Calu3 (cell line): ENCODE measurements around the gene RAI1. TPM values are rescaled to one million over a fixed set of nuclear protein-coding genes. Genes with fewer than 3 reads are reported as not detected.
"Not testable (repeated sequence)": the region's sequence is repeated elsewhere in the genome, so short reads cannot be mapped to it uniquely, and the experiment has no call there.

Source experiments
- BruUV-seq: library from RNA; stranded (reverse); fragments of 400-500 nt; replicated peaks from 2 replicates; lab custom pipeline; 2021; lab: Mats Ljungman, UMichigan
- CTCF ChIA-PET: fragments of 300-600 bp; sonication (Branson Sonifier 250); formaldehyde crosslinking; loops from one replicate; lab custom pipeline; 2022; ENCODE audit warnings: antibody characterized with exemption; lab: Charles Lee
- DNase-seq: peaks from one replicate; pipeline ENCODE4 v3.0.0; 2022
- H3K27ac Mint-ChIP-seq: one replicate; pipeline ENCODE4 v1.8.0; 2022; ENCODE audit warnings: mixed read lengths; ENCODE audit not compliant: unreplicated experiment
- H3K27me3 Mint-ChIP-seq: one replicate; pipeline ENCODE4 v1.8.0; 2022; ENCODE audit warnings: mixed read lengths; ENCODE audit not compliant: unreplicated experiment
- H3K36me3 Mint-ChIP-seq: one replicate; pipeline ENCODE4 v1.8.0; 2022; ENCODE audit warnings: mild to moderate bottlenecking, moderate library complexity, mixed read lengths; ENCODE audit not compliant: insufficient read depth, unreplicated experiment
- H3K4me1 Mint-ChIP-seq: one replicate; pipeline ENCODE4 v1.8.0; 2022; ENCODE audit warnings: mild to moderate bottlenecking, low read depth, mixed read lengths; ENCODE audit not compliant: unreplicated experiment
- H3K4me3 Mint-ChIP-seq: one replicate; pipeline ENCODE4 v1.8.0; 2022; ENCODE audit warnings: mild to moderate bottlenecking, low read depth, moderate library complexity, mixed read lengths; ENCODE audit not compliant: unreplicated experiment
- H3K9me3 Mint-ChIP-seq: one replicate; pipeline ENCODE4 v1.8.0; 2022; ENCODE audit warnings: low read depth, mixed read lengths; ENCODE audit not compliant: unreplicated experiment
- intact Hi-C: fragments of 100-400 bp; cut with micrococcal nuclease; formaldehyde crosslinking; loops from one replicate; pipeline ENCODE4 v1.10.0; 2022; ENCODE audit not compliant: unreplicated experiment
- total RNA-seq: library from RNA; stranded (reverse); gene quantifications from 2 replicates; pipeline ENCODE4 v1.2.3, GENCODE V29; 2022
- TF ChIP-seq, protein P1 (sequence below): fragments of 200-600 bp; IDR thresholded peaks from one replicate; pipeline ENCODE4 v1.8.0; 2022; ENCODE audit warnings: antibody characterized with exemption; ENCODE audit not compliant: unreplicated experiment

The RAI1 gene
- total RNA-seq, 1 experiment from 2014 or later: 38.0 TPM

DNA sequence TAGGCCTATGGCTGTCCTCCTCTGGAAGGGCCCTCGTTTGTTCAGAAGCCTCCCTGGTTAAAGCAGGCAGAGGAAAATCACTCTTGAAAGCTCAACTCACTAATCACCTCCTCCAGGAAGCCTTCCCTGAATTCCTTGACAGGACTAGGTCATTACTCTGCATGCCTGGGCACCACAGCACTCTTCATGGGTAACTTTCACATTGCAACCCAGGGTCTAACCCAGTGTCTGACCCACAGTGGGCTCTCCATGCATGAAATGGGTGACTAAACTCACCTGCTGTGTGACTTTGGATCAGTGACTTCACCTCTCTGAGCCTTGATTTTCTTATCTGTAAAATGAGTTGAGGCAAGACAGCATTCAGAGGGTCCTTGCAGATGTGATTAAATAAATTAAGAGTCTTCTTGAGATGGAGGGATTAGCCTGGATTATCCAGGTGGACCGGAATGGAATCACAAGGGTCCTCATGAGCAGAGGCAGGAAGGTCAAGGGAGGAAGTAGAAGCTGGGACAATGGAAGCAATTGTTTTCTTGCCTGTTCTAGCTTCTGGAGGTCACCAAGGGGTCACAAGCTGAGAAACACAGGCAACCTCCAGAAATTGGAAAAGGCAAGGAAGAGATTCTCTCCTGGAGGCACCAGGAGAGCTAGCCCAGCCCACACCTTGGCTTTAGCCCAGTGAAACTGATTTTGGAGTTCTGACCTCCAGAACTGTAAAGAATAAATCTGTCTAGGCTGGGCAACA lies 3.8 kb upstream of the RAI1 start:
- no peaks in the 10 kb centered on the region for H3K9me3 Mint-ChIP-seq
- TF ChIP-seq, protein P1, sequence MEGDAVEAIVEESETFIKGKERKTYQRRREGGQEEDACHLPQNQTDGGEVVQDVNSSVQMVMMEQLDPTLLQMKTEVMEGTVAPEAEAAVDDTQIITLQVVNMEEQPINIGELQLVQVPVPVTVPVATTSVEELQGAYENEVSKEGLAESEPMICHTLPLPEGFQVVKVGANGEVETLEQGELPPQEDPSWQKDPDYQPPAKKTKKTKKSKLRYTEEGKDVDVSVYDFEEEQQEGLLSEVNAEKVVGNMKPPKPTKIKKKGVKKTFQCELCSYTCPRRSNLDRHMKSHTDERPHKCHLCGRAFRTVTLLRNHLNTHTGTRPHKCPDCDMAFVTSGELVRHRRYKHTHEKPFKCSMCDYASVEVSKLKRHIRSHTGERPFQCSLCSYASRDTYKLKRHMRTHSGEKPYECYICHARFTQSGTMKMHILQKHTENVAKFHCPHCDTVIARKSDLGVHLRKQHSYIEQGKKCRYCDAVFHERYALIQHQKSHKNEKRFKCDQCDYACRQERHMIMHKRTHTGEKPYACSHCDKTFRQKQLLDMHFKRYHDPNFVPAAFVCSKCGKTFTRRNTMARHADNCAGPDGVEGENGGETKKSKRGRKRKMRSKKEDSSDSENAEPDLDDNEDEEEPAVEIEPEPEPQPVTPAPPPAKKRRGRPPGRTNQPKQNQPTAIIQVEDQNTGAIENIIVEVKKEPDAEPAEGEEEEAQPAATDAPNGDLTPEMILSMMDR: no peak
- no peak for DNase-seq
- intact Hi-C loops: no loop called here
- peak overlapping the region; percentile 62 for H3K27ac Mint-ChIP-seq
- peaks cover 34% of the 10 kb centered on the region for H3K4me1 Mint-ChIP-seq
- CTCF ChIA-PET: no interaction called here
- no TSS peak for BruUV-seq
- no peak overlapping the region for H3K4me3 Mint-ChIP-seq
- H3K36me3 Mint-ChIP-seq: peaks cover 21% of the 10 kb centered on the region
- no peaks in the 10 kb centered on the region for H3K27me3 Mint-ChIP-seq

DNA sequence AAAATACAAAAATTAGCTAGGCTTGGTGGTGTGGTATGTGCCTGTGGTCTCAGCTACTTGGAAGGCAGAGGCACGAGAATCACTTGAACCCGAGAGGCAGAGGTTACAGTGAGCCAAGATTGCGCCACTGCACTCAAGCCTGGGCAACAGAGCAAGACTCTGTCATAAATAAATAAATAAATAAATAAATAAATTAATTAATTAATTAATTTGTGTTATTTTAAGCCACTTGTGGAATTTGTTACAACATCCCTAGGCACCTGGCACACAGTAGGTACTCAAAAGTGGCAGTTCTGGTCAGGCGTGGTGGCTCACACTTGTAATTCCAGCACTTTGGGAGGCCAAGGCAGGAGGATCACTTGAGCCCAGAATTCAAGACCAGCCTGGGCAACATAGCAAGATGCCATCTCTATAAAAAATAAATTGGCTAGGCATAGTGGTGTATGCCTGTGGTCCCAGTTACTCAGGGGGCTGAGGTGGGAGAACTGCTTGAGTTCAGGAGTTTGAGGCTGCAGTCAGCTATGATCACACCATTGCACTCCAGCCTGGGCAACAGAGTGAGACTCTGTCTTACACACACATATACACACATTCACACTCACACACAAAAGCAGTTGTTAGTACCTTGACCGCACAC lies 3.1 kb upstream of the RAI1 start:
- H3K27me3 Mint-ChIP-seq, H3K27ac Mint-ChIP-seq, CTCF ChIA-PET, DNase-seq, H3K9me3 Mint-ChIP-seq, H3K4me3 Mint-ChIP-seq, intact Hi-C loops, BruUV-seq: not testable (repeated sequence)
- H3K36me3 Mint-ChIP-seq: peaks cover 28% of the 10 kb centered on the region
- peaks cover 27% of the 10 kb centered on the region for H3K4me1 Mint-ChIP-seq

DNA sequence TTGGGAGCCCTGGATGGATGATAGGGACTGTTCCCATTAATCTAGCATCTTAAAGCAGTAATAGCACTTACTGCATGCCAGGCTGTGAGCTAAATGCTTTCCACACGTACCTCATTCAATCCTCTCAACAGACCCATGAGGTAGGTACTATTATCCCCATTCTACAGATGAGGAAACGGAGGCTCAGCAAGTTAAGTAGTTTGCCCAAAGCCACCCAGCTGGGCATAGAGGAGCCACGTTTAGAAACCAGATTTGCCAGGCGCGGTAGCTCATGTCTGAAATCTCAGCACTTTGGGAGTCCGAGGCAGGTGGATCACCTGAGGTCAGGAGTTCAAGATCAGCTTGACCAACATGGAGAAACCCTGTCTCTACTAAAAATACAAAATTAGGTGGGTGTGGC lies 2.0 kb upstream of the RAI1 start:
- CTCF ChIA-PET: no interaction called here
- Mint-ChIP-seq H3K36me3 (peaks cover 31% of the 10 kb centered on the region), H3K9me3 (no peaks in the 10 kb centered on the region), H3K27ac (no peak overlapping the region), H3K4me3 (no peak overlapping the region), H3K27me3 (no peaks in the 10 kb centered on the region), H3K4me1 (peaks cover 33% of the 10 kb centered on the region)
- TF ChIP-seq, protein P1: no peak
- intact Hi-C loops: no loop called here
- no TSS peak for BruUV-seq
- DNase-seq: no peak

GRCh38 chr17:17679748-17680147 lies 1.5 kb upstream of the RAI1 start:
- Mint-ChIP-seq H3K36me3 (peaks cover 32% of the 10 kb centered on the region), H3K27me3 (no peaks in the 10 kb centered on the region), H3K4me3 (no peak overlapping the region), H3K9me3 (no peaks in the 10 kb centered on the region), H3K27ac (no peak overlapping the region), H3K4me1 (peaks cover 38% of the 10 kb centered on the region)
- CTCF ChIA-PET: interaction anchor here (0.6 kb wide), 1 partner anchor 146 kb away, joined by 4 read pairs; no protein-coding TSS in a partner anchor
- BruUV-seq: no TSS peak
- no peak for DNase-seq
- TF ChIP-seq, protein P1: no peak
- intact Hi-C loops: loop anchor here (5.0 kb wide), 1 partner anchor 183 kb away; no protein-coding TSS in a partner anchor
